AG04450 (cell line): Measurements from ENCODE around the gene GPATCH11. TPM values are rescaled to one million over a fixed set of nuclear protein-coding genes. Genes with fewer than 3 reads are reported as not detected.
A peak's percentile ranks its signal among the peaks of the same experiment; 100 is the strongest.

Experiments
- CTCF ChIA-PET: fragments of 300-600, 350-600 bp; formaldehyde crosslinking; extraction: SDS; loops from one replicate; lab custom pipeline; 2022; ENCODE audit warnings: antibody characterized with exemption, inconsistent platforms; lab: Charles Lee
- POLR2A ChIA-PET: fragments of 350-600 bp; formaldehyde crosslinking; extraction: SDS; loops from one replicate; lab custom pipeline; 2021; ENCODE audit warnings: antibody characterized with exemption, inconsistent platforms; lab: Yijun Ruan, JAX
- DNase-seq: peaks from one replicate; pipeline ENCODE4 v3.0.0-alpha.2; 2011; ENCODE audit warnings: low read depth, low spot score
- H3K27ac ChIP-seq: one replicate; pipeline ENCODE4 v1.5.1; 2012; ENCODE audit warnings: low read depth, low read length, control low read depth
- H3K27me3 ChIP-seq: one replicate; pipeline ENCODE4 v1.6.0; 2012; ENCODE audit warnings: low read length; ENCODE audit not compliant: control insufficient read depth, insufficient read depth
- H3K4me3 ChIP-seq: 2 replicates; pipeline ENCODE4 v1.5.1; 2011; ENCODE audit warnings: mild to moderate bottlenecking, low read depth, low read length, control low read depth
- H3K9me3 ChIP-seq: 2 replicates; pipeline ENCODE4 v1.5.1; 2012; ENCODE audit warnings: low read length; ENCODE audit not compliant: control insufficient read depth, insufficient read depth
- CTCF ChIP-seq: IDR thresholded peaks from 2 replicates; pipeline ENCODE4 v1.5.1; 2011; ENCODE audit warnings: low read depth, low read length, control low read depth, inconsistent platforms
- polyA minus RNA-seq: library from RNA; depleted of rRNA, polyadenylated mRNA; stranded (reverse); fragments of >200 nt; gene quantifications from 2 replicates; pipeline ENCODE4 v1.2.3, GENCODE V29; 2011; rRNA and poly(A)+ RNA removed
- polyA plus RNA-seq: library from polyadenylated mRNA; depleted of rRNA; stranded (reverse); fragments of >200 nt; gene quantifications from 2 replicates; pipeline ENCODE4 v1.2.3, GENCODE V29; 2011; rRNA removed

GPATCH11 gene
- 4.7 and 7.2 TPM in 2 replicates for polyA plus RNA-seq
- polyA minus RNA-seq = 2.1 and 3.2 TPM in 2 replicates

- CTCF ChIA-PET = interaction anchor here (0.6 kb wide), 1 partner anchor 169 kb away, joined by 4 read pairs; no protein-coding TSS in a partner anchor
- H3K9me3 ChIP-seq = no peaks in the 10 kb centered on the region
- H3K27ac ChIP-seq = no peak within 1 kb of the TSS
- TF ChIP-seq CTCF = no peak
- H3K4me3 ChIP-seq = peak within 1 kb of the TSS; percentile 100
- no peaks in the 10 kb centered on the region for H3K27me3 ChIP-seq
- peak; percentile 93 for DNase-seq
- POLR2A ChIA-PET = interaction anchor here (0.6 kb wide), 1 partner anchor 83 kb away, joined by 5 read pairs; no protein-coding TSS in a partner anchor
These were observed at the start of gene GPATCH11, which contains the start of gene HEATR5B for GRCh38 chr2:37083873-37084794. GPATCH11 (plus strand) TSS chr2:37084518; CDS start chr2:37088382, 3,864 bp downstream. HEATR5B (minus strand) TSS chr2:37084372; CDS start chr2:37083414, 958 bp downstream.

- TF ChIP-seq CTCF = no peak
- CTCF ChIA-PET = no interaction called here
- Histone ChIP-seq H3K4me3 (no peak overlapping the region), H3K9me3 (no peaks in the 10 kb centered on the region), H3K27ac (no peak overlapping the region), H3K27me3 (no peaks in the 10 kb centered on the region)
- no peak for DNase-seq
- POLR2A ChIA-PET = no interaction called here
These were observed 46.5 kb upstream of the GPATCH11 start for GRCh38 chr2:37037771-37038170.

- H3K9me3 ChIP-seq = no peaks in the 10 kb centered on the region
- H3K4me3 ChIP-seq = no peak overlapping the region
- TF ChIP-seq CTCF = no peak
- no peaks in the 10 kb centered on the region for H3K27me3 ChIP-seq
- no peak for DNase-seq
- ChIA-PET CTCF (no interaction called here), POLR2A (interaction anchor here (0.6 kb wide), 1 partner anchor 20 kb away, joined by 10 read pairs; no protein-coding TSS in a partner anchor)
- H3K27ac ChIP-seq = no peak overlapping the region
These were observed 44.7 kb upstream of the GPATCH11 start for GRCh38 chr2:37039580-37039979.

- POLR2A ChIA-PET = interaction anchor here (0.9 kb wide), 1 partner anchor 10 kb away, joined by 3 read pairs; no protein-coding TSS in a partner anchor
- no peaks in the 10 kb centered on the region for H3K9me3 ChIP-seq
- CTCF ChIA-PET = interaction anchor here (0.6 kb wide), 1 partner anchor 17 kb away, joined by 3 read pairs; no protein-coding TSS in a partner anchor
- no peak overlapping the region for H3K4me3 ChIP-seq
- TF ChIP-seq CTCF = no peak
- no peak overlapping the region for H3K27ac ChIP-seq
- no peak for DNase-seq
- H3K27me3 ChIP-seq = no peaks in the 10 kb centered on the region
These were observed 31.6 kb upstream of the GPATCH11 start for GRCh38 chr2:37052600-37053332.
